DMS53 treated with DMSO at 0.1 percent for 48 hours (cell line): ENCODE measurements around the gene KDSR.

Source experiments
- DNase-seq: peaks from one replicate; lab custom pipeline; 2025; ENCODE audit not compliant: unreplicated experiment; lab: John Stamatoyannopoulos, UW

Gene KDSR

GRCh38 chr18:63284827-63285733, 81.9 kb downstream of the KDSR start:
- DNase-seq: no peak

GRCh38 chr18:63284173-63284799, 82.7 kb downstream of the KDSR start:
- no peak for DNase-seq

GRCh38 chr18:63283305-63284094, 83.5 kb downstream of the KDSR start:
- no peak for DNase-seq

GRCh38 chr18:63282793-63283192, 84.2 kb downstream of the KDSR start:
- DNase-seq: no peak
